WTC11 (cell line): ENCODE results near the gene DCLRE1A. TPM values are rescaled to one million over a fixed set of nuclear protein-coding genes. Genes with fewer than 3 reads are reported as not detected.

ENCODE experiments used
- ATAC-seq: fragments of 200-7000 bp; cut with Tn5 transposase; 2 replicates; pipeline ENCODE4 v1.10.0; 2021; ENCODE audit warnings: mild to moderate bottlenecking, moderate library complexity
- CTCF ChIA-PET: fragments of 300-600 bp; sonication (Branson Sonifier 250); formaldehyde crosslinking; loops from one replicate; lab custom pipeline; 2021; ENCODE audit warnings: antibody characterized with exemption; lab: Charles Lee
- POLR2A ChIA-PET: fragments of 350-600 bp; sonication (Branson Sonifier 250); formaldehyde crosslinking; loops from one replicate; lab custom pipeline; 2021; ENCODE audit warnings: antibody characterized with exemption; lab: Charles Lee
- DNase-seq: peaks from one replicate; pipeline ENCODE4 v3.0.0; 2021; ENCODE audit warnings: low spot score
- H3K27ac Mint-ChIP-seq: 2 replicates; pipeline ENCODE4 v1.8.0; 2021; ENCODE audit warnings: mixed read lengths
- H3K27me3 Mint-ChIP-seq: 2 replicates; pipeline ENCODE4 v1.8.0; 2021; ENCODE audit warnings: low read depth, mild to moderate bottlenecking, moderate library complexity, mixed read lengths
- H3K36me3 Mint-ChIP-seq: 2 replicates; pipeline ENCODE4 v1.8.0; 2021; ENCODE audit warnings: mixed read lengths
- H3K4me1 Mint-ChIP-seq: 2 replicates; pipeline ENCODE4 v1.8.0; 2022; ENCODE audit warnings: mixed read lengths
- H3K4me3 Mint-ChIP-seq: 2 replicates; pipeline ENCODE4 v1.8.0; 2021; ENCODE audit warnings: mild to moderate bottlenecking, moderate library complexity, mixed read lengths
- H3K9me3 Mint-ChIP-seq: 2 replicates; pipeline ENCODE4 v1.8.0; 2021; ENCODE audit warnings: mixed read lengths
- AR ChIP-seq: fragments of 250-450 bp; sonication (Bioruptor Pico); IDR thresholded peaks from 2 replicates; pipeline ENCODE4 v1.9.0; 2021; ENCODE audit warnings: mild to moderate bottlenecking
- ATF1 ChIP-seq: sonication (generic); formaldehyde crosslinking; IDR thresholded peaks from 2 replicates; pipeline ENCODE4 v1.8.1; 2023; ENCODE audit warnings: mild to moderate bottlenecking, moderate library complexity, missing genetic modification reagents
- E2F4 ChIP-seq: sonication (generic); formaldehyde crosslinking; IDR thresholded peaks from 2 replicates; pipeline ENCODE4 v1.8.1; 2022; ENCODE audit warnings: low read depth, mild to moderate bottlenecking, moderate library complexity, missing genetic modification reagents, borderline replicate concordance
- ESRRA ChIP-seq: sonication (generic); formaldehyde crosslinking; IDR thresholded peaks from 2 replicates; pipeline ENCODE4 v1.8.1; 2022; ENCODE audit warnings: mild to moderate bottlenecking, missing genetic modification reagents, borderline replicate concordance
- FOXJ3 ChIP-seq: sonication (generic); formaldehyde crosslinking; IDR thresholded peaks from 2 replicates; pipeline ENCODE4 v1.9.0; 2021; ENCODE audit warnings: missing genetic modification reagents, mild to moderate bottlenecking, borderline replicate concordance
- IRF1 ChIP-seq: sonication (generic); formaldehyde crosslinking; IDR thresholded peaks from 2 replicates; pipeline ENCODE4 v1.8.0; 2023; ENCODE audit warnings: missing genetic modification reagents
- IRF2 ChIP-seq: sonication (generic); formaldehyde crosslinking; IDR thresholded peaks from 2 replicates; pipeline ENCODE4 v1.8.0; 2022; ENCODE audit warnings: low read depth, missing genetic modification reagents, borderline replicate concordance
- JAZF1 ChIP-seq: fragments of 250-450 bp; sonication (Bioruptor Pico); IDR thresholded peaks from 2 replicates; pipeline ENCODE4 v1.9.0; 2021; ENCODE audit warnings: moderate library complexity, mild to moderate bottlenecking, inconsistent platforms
- JUN ChIP-seq: sonication (generic); formaldehyde crosslinking; IDR thresholded peaks from 2 replicates; pipeline ENCODE4 v1.8.0; 2023; ENCODE audit warnings: mild to moderate bottlenecking, missing genetic modification reagents
- KAT7 ChIP-seq: sonication (generic); formaldehyde crosslinking; IDR thresholded peaks from 2 replicates; pipeline ENCODE4 v1.8.1; 2023; ENCODE audit warnings: missing genetic modification reagents, mild to moderate bottlenecking, borderline replicate concordance
- NR1H2 ChIP-seq: sonication (generic); formaldehyde crosslinking; IDR thresholded peaks from 2 replicates; pipeline ENCODE4 v1.9.0; 2021; ENCODE audit warnings: mild to moderate bottlenecking, moderate library complexity, missing genetic modification reagents
- NR2C2 ChIP-seq: sonication (generic); formaldehyde crosslinking; IDR thresholded peaks from 2 replicates; pipeline ENCODE4 v1.8.0; 2022; ENCODE audit warnings: mild to moderate bottlenecking, missing genetic modification reagents
- RORB ChIP-seq: fragments of 250-450 bp; sonication (Bioruptor Pico); IDR thresholded peaks from 2 replicates; pipeline ENCODE4 v1.9.0; 2021; ENCODE audit warnings: mild to moderate bottlenecking
- SOX15 ChIP-seq: fragments of 250-450 bp; sonication (Bioruptor Pico); IDR thresholded peaks from 2 replicates; pipeline ENCODE4 v1.9.0; 2021; ENCODE audit warnings: mild to moderate bottlenecking
- SP1 ChIP-seq: sonication (generic); formaldehyde crosslinking; conservative IDR thresholded peaks from 2 replicates; pipeline ENCODE4 v1.8.1; 2022; ENCODE audit warnings: missing genetic modification reagents
- ZBTB21 ChIP-seq: sonication (generic); formaldehyde crosslinking; IDR thresholded peaks from 2 replicates; pipeline ENCODE4 v1.8.1; 2023; ENCODE audit warnings: mild to moderate bottlenecking, missing genetic modification reagents, borderline replicate concordance
- ZNF121 ChIP-seq: sonication (generic); formaldehyde crosslinking; IDR thresholded peaks from 2 replicates; pipeline ENCODE4 v1.8.0; 2023; ENCODE audit warnings: missing genetic modification reagents
- ZNF219 ChIP-seq: sonication (generic); formaldehyde crosslinking; IDR thresholded peaks from 2 replicates; pipeline ENCODE4 v1.8.0; 2023; ENCODE audit warnings: missing genetic modification reagents, mild to moderate bottlenecking, borderline replicate concordance
- ZNF281 ChIP-seq: sonication (generic); formaldehyde crosslinking; IDR thresholded peaks from 2 replicates; pipeline ENCODE4 v1.8.0; 2023; ENCODE audit warnings: mild to moderate bottlenecking, missing genetic modification reagents
- ZNF425 ChIP-seq: fragments of 250-450 bp; sonication (Bioruptor Pico); conservative IDR thresholded peaks from 2 replicates; pipeline ENCODE4 v1.9.0; 2021; ENCODE audit warnings: mild to moderate bottlenecking
- ZNF532 ChIP-seq: fragments of 250-450 bp; sonication (Bioruptor Pico); IDR thresholded peaks from 2 replicates; pipeline ENCODE4 v1.9.0; 2021; ENCODE audit warnings: mild to moderate bottlenecking, borderline replicate concordance
- total RNA-seq: library from RNA; stranded (reverse); gene quantifications from 3 replicates; pipeline ENCODE4 v1.2.3, GENCODE V29; 2021

The DCLRE1A gene
- total RNA-seq, 1 experiment from 2014 or later = 11.3 TPM

GRCh38 chr10:113806503-113806902, 47.4 kb downstream of the DCLRE1A start:
- Mint-ChIP-seq H3K9me3 (no peaks in the 10 kb centered on the region), H3K36me3 (no peaks in the 10 kb centered on the region), H3K4me3 (no peak overlapping the region), H3K27me3 (no peaks in the 10 kb centered on the region), H3K4me1 (no peaks in the 10 kb centered on the region), H3K27ac (no peak overlapping the region)
- TF ChIP-seq ZNF121 (CRISPR knock-in tag) (peak; percentile 63; the same call in 1 of the 2 replicates), RORB (CRISPR knock-in tag) (no peak)
- DNase-seq = no peak
- ChIA-PET CTCF (interaction anchor here (1.0 kb wide), 1 partner anchor 8 kb away, joined by 3 read pairs; no protein-coding TSS in a partner anchor), POLR2A (no interaction called here)
- no peak for ATAC-seq

- Mint-ChIP-seq H3K4me1 (no peaks in the 10 kb centered on the region), H3K27me3 (no peaks in the 10 kb centered on the region), H3K9me3 (no peaks in the 10 kb centered on the region), H3K4me3 (no peak overlapping the region), H3K36me3 (no peaks in the 10 kb centered on the region), H3K27ac (no peak overlapping the region)
- TF ChIP-seq KAT7 (no peak), JAZF1 (CRISPR knock-in tag) (no peak), ZNF425 (CRISPR knock-in tag) (no peak), E2F4 (CRISPR knock-in tag) (no peak), NR2C2 (no peak), FOXJ3 (CRISPR knock-in tag) (no peak), ESRRA (CRISPR knock-in tag) (no peak), SP1 (CRISPR knock-in tag) (no peak), AR (CRISPR knock-in tag) (no peak), JUN (no peak), ZNF532 (CRISPR knock-in tag) (no peak), ZBTB21 (CRISPR knock-in tag) (no peak), ZNF219 (CRISPR knock-in tag) (no peak), SOX15 (no peak), IRF1 (CRISPR knock-in tag) (no peak), ZNF281 (CRISPR knock-in tag) (no peak), IRF2 (no peak), NR1H2 (CRISPR knock-in tag) (no peak), ATF1 (CRISPR knock-in tag) (no peak)
- ChIA-PET CTCF (no interaction called here), POLR2A (no interaction called here)
- DNase-seq (no peak), ATAC-seq (no peak)
These were observed 50.9 kb downstream of the DCLRE1A start for GRCh38 chr10:113802997-113803396.
